ENCODE results near the gene RPL23.

RPL23 gene

DNA sequence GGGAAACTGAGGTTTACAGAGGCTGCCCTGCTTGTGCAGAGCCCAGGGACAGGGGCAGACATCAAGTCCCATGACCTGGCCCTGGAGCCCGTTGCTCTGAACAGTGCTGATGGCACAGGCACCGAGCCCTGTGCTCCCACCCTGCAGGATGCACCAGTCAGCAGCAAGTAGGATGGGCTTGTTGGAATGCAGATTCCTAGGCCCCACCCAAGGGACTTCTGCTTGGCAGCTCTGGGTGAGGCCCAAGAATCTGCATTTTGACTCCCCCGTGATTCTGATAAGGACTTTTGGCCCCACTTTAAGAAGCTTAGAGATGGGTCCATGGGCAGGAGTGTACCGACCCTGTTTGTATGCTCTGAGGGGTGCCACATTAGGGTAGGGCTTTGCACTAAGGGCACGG lies 39.6 kb upstream of the RPL23 start:
- in situ Hi-C loops (cut with HindIII; ENCODE audit: low pct_ligation_motif_present, low sequenced_read_pairs): no loop called here
- TF ChIP-seq, protein P1, sequence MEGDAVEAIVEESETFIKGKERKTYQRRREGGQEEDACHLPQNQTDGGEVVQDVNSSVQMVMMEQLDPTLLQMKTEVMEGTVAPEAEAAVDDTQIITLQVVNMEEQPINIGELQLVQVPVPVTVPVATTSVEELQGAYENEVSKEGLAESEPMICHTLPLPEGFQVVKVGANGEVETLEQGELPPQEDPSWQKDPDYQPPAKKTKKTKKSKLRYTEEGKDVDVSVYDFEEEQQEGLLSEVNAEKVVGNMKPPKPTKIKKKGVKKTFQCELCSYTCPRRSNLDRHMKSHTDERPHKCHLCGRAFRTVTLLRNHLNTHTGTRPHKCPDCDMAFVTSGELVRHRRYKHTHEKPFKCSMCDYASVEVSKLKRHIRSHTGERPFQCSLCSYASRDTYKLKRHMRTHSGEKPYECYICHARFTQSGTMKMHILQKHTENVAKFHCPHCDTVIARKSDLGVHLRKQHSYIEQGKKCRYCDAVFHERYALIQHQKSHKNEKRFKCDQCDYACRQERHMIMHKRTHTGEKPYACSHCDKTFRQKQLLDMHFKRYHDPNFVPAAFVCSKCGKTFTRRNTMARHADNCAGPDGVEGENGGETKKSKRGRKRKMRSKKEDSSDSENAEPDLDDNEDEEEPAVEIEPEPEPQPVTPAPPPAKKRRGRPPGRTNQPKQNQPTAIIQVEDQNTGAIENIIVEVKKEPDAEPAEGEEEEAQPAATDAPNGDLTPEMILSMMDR (IDR thresholded peaks at IDR 0.05; ENCODE audit: low read depth, low read length, missing control alignments): no peak
- Histone ChIP-seq H3K27ac (no peak overlapping the region), H3K27me3 (replicated peaks) (no peaks in the 10 kb centered on the region), H3K4me3 (ENCODE audit: low read depth, low read length) (no peak overlapping the region), H3K36me3 (replicated peaks) (peaks cover 76% of the 10 kb centered on the region)
- DNase-seq: no peak

DNA sequence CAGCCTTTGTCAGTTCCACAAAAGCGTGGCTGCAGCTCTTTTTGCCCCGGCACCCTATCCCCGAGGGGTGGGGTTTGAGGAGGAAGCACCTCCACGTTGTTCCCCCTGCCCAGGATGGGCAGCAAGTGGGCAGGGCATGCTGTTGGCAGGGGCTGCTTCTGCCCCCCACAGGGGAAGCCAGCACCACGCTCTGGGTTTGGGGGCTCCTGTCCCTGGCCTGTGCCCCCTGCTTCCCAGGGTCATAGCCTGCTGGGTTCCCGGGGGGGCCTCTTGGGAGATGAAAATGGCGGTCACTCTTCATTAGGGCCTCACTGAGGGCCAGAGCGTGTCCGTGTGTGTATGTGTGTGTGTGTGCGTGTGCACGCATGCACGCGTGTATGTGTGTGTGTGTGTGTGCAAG lies 39.1 kb upstream of the RPL23 start:
- no peak for DNase-seq
- in situ Hi-C loops (cut with HindIII; ENCODE audit: low pct_ligation_motif_present, low sequenced_read_pairs): no loop called here
- TF ChIP-seq, protein P1 (IDR thresholded peaks at IDR 0.05; ENCODE audit: low read depth, low read length, missing control alignments): no peak
- H3K36me3 ChIP-seq (replicated peaks): peaks cover 72% of the 10 kb centered on the region
- H3K4me3 ChIP-seq (ENCODE audit: low read depth, low read length): no peak overlapping the region
- H3K27me3 ChIP-seq (replicated peaks): no peaks in the 10 kb centered on the region
- no peak overlapping the region for H3K27ac ChIP-seq

DNA sequence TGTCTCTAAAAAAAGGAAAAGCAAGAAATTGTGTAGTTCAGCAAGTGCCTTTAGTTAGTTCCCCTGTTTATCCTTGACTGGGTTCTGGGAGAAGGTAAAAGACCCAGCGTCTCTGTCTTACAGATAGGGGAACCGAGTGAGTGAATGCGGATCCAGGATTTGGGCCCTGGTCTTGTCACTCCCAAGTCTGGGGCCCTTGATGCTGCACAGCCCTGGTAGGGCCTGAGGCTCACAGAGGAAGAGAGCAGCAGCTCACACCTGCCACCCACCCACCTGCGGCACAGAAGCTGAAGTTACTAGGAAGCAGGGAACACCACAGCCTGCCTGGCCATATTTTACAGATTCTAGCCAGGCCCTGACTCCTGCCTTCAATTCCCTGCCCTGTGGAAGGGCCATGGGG lies 38.6 kb upstream of the RPL23 start:
- H3K4me3 ChIP-seq (ENCODE audit: low read depth, low read length): no peak overlapping the region
- H3K36me3 ChIP-seq (replicated peaks): peaks cover 72% of the 10 kb centered on the region
- no peaks in the 10 kb centered on the region for H3K27me3 ChIP-seq (replicated peaks)
- in situ Hi-C loops (cut with HindIII; ENCODE audit: low pct_ligation_motif_present, low sequenced_read_pairs): no loop called here
- DNase-seq: no peak
- no peak overlapping the region for H3K27ac ChIP-seq
- TF ChIP-seq, protein P1 (IDR thresholded peaks at IDR 0.05; ENCODE audit: low read depth, low read length, missing control alignments): no peak

DNA sequence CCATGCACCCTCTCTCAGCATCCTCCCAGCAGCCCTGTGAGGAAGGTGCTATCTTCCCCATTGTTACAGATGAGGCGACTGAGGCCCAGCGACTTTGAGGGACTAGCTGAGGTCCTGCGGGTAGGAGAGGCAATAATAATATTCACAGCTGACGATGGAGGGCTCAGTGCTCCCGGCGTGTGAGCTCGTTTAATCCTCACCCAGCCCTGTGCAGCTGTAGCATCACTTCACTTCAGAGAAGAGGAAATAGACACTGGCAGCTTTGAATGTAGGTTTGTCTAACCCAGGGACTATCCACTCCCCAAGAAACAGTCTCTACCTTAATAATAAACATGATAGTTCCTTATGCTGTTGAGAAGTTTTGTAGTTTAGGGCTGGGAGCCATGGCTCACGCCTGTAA lies 37.9 kb upstream of the RPL23 start:
- TF ChIP-seq, protein P1 (IDR thresholded peaks at IDR 0.05; ENCODE audit: low read depth, low read length, missing control alignments): no peak
- Histone ChIP-seq H3K27ac (no peak overlapping the region), H3K27me3 (replicated peaks) (no peaks in the 10 kb centered on the region), H3K36me3 (replicated peaks) (peaks cover 68% of the 10 kb centered on the region), H3K4me3 (ENCODE audit: low read depth, low read length) (no peak overlapping the region)
- in situ Hi-C loops (cut with HindIII; ENCODE audit: low pct_ligation_motif_present, low sequenced_read_pairs): no loop called here
- DNase-seq: no peak

DNA sequence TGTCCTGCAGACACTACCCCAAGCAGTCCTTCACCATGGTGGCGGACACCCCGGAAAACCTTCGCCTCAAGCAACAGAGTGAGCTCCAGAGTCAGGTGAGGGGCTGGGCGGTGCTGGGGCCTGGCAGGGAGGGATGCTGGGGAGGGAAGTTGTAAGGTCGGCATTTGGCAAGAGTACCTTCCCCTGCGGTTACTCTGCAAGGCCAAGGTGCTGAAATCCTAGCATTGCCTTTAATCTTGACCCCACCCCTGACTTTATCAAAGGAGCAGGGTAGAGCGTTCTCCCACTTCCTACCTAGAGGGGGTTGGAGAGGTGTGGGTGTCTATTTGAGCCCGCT lies 36.9 kb upstream of the RPL23 start:
- Histone ChIP-seq H3K36me3 (replicated peaks) (peaks cover 63% of the 10 kb centered on the region), H3K27ac (no peak overlapping the region), H3K4me3 (ENCODE audit: low read depth, low read length) (no peak overlapping the region), H3K27me3 (replicated peaks) (no peaks in the 10 kb centered on the region)
- in situ Hi-C loops (cut with HindIII; ENCODE audit: low pct_ligation_motif_present, low sequenced_read_pairs): no loop called here
- no peak for DNase-seq
- TF ChIP-seq, protein P1 (IDR thresholded peaks at IDR 0.05; ENCODE audit: low read depth, low read length, missing control alignments): no peak

DNA sequence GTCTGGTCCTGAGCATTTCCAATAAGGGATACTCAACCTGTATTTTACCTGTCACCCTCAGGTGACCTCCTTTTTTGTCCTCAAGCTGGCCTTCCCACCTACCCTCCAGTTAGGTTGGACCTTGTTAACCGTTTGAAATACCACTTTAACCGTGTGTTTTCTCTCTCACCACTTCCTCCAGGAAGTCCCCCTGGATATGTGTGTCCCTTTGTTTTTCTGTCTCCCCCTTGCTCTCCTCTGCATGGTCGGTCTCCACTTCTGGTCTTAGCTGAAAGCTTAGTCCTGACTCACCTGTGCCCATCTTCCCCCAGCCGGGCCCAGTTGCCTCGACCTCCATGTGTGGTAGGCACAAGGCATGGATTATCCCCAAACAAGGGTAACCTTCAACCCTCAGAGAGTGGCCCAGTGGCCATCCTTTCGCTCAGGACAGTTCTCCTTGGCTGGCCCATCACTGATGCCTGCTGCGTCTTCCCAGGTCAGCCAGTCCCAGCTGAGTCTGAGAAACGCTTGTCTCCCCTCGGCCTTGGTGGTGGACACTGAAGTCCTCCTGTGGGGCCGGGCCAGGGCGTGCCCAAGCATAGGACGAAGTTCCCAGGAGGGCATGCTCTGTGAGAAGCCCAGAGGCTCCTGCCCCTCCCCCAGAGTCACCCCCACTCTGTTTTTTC lies 36.4 kb upstream of the RPL23 start:
- Histone ChIP-seq H3K36me3 (replicated peaks) (peaks cover 66% of the 10 kb centered on the region), H3K4me3 (ENCODE audit: low read depth, low read length) (no peak overlapping the region), H3K27ac (no peak overlapping the region), H3K27me3 (replicated peaks) (no peaks in the 10 kb centered on the region)
- TF ChIP-seq, protein P1 (IDR thresholded peaks at IDR 0.05; ENCODE audit: low read depth, low read length, missing control alignments): no peak
- no peak for DNase-seq
- in situ Hi-C loops (cut with HindIII; ENCODE audit: low pct_ligation_motif_present, low sequenced_read_pairs): no loop called here
